ENCODE data around the gene DNAH5. TPM values are rescaled to one million over a fixed set of nuclear protein-coding genes. Genes with fewer than 3 reads are reported as not detected.

The DNAH5 gene
- total and polyA plus RNA-seq, 2 of the 13 experiments (the other 11 are each of a cell fraction or from before 2014, with no cell fraction given), result 0.09 TPM

- no peak overlapping the region for H2AFZ ChIP-seq (ENCODE audit: low read length)
- no peak for FAIRE-seq
- TF ChIP-seq PBX2 (CRISPR knock-in tag; IDR thresholded peaks at IDR 0.05), result no peak
- no peak for TF ChIP-seq ESRRA (CRISPR knock-in tag; IDR thresholded peaks at IDR 0.05; ENCODE audit: low read depth)
- no peak for TF ChIP-seq MBNL3 (CRISPR knock-in tag; conservative IDR thresholded peaks at IDR 0.05)
- no peak for TF ChIP-seq NFRKB (IDR thresholded peaks at IDR 0.05)
- TF ChIP-seq, protein P1, sequence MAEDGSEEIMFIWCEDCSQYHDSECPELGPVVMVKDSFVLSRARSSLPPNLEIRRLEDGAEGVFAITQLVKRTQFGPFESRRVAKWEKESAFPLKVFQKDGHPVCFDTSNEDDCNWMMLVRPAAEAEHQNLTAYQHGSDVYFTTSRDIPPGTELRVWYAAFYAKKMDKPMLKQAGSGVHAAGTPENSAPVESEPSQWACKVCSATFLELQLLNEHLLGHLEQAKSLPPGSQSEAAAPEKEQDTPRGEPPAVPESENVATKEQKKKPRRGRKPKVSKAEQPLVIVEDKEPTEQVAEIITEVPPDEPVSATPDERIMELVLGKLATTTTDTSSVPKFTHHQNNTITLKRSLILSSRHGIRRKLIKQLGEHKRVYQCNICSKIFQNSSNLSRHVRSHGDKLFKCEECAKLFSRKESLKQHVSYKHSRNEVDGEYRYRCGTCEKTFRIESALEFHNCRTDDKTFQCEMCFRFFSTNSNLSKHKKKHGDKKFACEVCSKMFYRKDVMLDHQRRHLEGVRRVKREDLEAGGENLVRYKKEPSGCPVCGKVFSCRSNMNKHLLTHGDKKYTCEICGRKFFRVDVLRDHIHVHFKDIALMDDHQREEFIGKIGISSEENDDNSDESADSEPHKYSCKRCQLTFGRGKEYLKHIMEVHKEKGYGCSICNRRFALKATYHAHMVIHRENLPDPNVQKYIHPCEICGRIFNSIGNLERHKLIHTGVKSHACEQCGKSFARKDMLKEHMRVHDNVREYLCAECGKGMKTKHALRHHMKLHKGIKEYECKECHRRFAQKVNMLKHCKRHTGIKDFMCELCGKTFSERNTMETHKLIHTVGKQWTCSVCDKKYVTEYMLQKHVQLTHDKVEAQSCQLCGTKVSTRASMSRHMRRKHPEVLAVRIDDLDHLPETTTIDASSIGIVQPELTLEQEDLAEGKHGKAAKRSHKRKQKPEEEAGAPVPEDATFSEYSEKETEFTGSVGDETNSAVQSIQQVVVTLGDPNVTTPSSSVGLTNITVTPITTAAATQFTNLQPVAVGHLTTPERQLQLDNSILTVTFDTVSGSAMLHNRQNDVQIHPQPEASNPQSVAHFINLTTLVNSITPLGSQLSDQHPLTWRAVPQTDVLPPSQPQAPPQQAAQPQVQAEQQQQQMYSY (CRISPR knock-in tag; IDR thresholded peaks at IDR 0.05), result no peak
- no peak for TF ChIP-seq CAMTA2 (CRISPR knock-in tag; IDR thresholded peaks at IDR 0.05; ENCODE audit: borderline replicate concordance)
- TF ChIP-seq TBL1XR1 (IDR thresholded peaks at IDR 0.05; ENCODE audit: borderline replicate concordance, low read length, partially characterized antibody), result no peak
- no peak for TF ChIP-seq HES4 (CRISPR knock-in tag; IDR thresholded peaks at IDR 0.05; ENCODE audit: borderline replicate concordance)
- no peak for TF ChIP-seq LBX2 (CRISPR knock-in tag; IDR thresholded peaks at IDR 0.05; ENCODE audit: borderline replicate concordance)
- no peak for TF ChIP-seq IRF1 (CRISPR knock-in tag; IDR thresholded peaks at IDR 0.05; ENCODE audit: low read depth)
- TF ChIP-seq RAD21 (CRISPR knock-in tag; IDR thresholded peaks at IDR 0.05), result no peak
- TF ChIP-seq, protein P2, sequence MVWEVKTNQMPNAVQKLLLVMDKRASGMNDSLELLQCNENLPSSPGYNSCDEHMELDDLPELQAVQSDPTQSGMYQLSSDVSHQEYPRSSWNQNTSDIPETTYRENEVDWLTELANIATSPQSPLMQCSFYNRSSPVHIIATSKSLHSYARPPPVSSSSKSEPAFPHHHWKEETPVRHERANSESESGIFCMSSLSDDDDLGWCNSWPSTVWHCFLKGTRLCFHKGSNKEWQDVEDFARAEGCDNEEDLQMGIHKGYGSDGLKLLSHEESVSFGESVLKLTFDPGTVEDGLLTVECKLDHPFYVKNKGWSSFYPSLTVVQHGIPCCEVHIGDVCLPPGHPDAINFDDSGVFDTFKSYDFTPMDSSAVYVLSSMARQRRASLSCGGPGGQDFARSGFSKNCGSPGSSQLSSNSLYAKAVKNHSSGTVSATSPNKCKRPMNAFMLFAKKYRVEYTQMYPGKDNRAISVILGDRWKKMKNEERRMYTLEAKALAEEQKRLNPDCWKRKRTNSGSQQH (CRISPR knock-in tag; IDR thresholded peaks at IDR 0.05; ENCODE audit: low read depth), result no peak
- TF ChIP-seq ZHX1 (CRISPR knock-in tag; IDR thresholded peaks at IDR 0.05; ENCODE audit: low read depth), result no peak
- TF ChIP-seq ETV5 (CRISPR knock-in tag; IDR thresholded peaks at IDR 0.05; ENCODE audit: borderline replicate concordance), result no peak
- TF ChIP-seq PPARG (CRISPR knock-in tag; conservative IDR thresholded peaks at IDR 0.05), result no peak
Measured at GRCh38 chr5:13660072-13660471, 284.4 kb downstream of the DNAH5 start.

More at GRCh38 chr5:13660072-13660471, 284.4 kb downstream of the DNAH5 start:
- BruUV-seq (replicated peaks), result no TSS peak
- intact Hi-C loops (cut with micrococcal nuclease; ENCODE audit: unreplicated experiment) (no loop called here), in situ Hi-C loops (cut with HindIII; ENCODE audit: extremely low pct_ligation_motif_present, low pct_unique_long_range_greater_than_20kb) (no loop called here)
- H3K9me3 ChIP-seq (ENCODE audit: low read length), result peaks cover 21% of the 10 kb centered on the region
- no peaks in the 10 kb centered on the region for H3K27me3 ChIP-seq (ENCODE audit: control insufficient read depth in 1 of 2, insufficient read depth in 2 of 2, low read length in 2 of 2)
- ChIA-PET POLR2A (no interaction called here), CTCF (ENCODE audit: low intra/inter-chr PET ratio, low total read pairs) (no interaction called here)
- no peak for DNase-seq (ENCODE audit: low spot score)
- H3K4me3 ChIP-seq (replicated peaks in 1 of 3; ENCODE audit: insufficient read depth in 1 of 3, low read depth in 2 of 3, low read length in 3 of 3), result no peak overlapping the region
- ATAC-seq, result no peak
- no peaks in the 10 kb centered on the region for H3K79me2 ChIP-seq (ENCODE audit: insufficient read depth, low read length)
- 7% methylated on average over 3 of the region's 3 CpGs for WGBS (ENCODE audit: low lambda C conversion rate)
- H3K9ac ChIP-seq (ENCODE audit: insufficient read depth, low read depth, low read length), result no peak overlapping the region
- no peak overlapping the region for H3K4me2 ChIP-seq (ENCODE audit: low read depth, low read length)
- no peaks in the 10 kb centered on the region for H4K20me1 ChIP-seq (ENCODE audit: insufficient read depth, low read length)
- no peaks in the 10 kb centered on the region for H3K4me1 ChIP-seq (ENCODE audit: insufficient read depth, low read length)
- no peaks in the 10 kb centered on the region for H3K36me3 ChIP-seq (replicated peaks in 1 of 2; ENCODE audit: control insufficient read depth in 1 of 2, insufficient read depth in 2 of 2, low read length in 2 of 2)
- H3K27ac ChIP-seq (ENCODE audit: extremely low read length, insufficient read depth, low read length), result no peak overlapping the region
